ENCODE measurements around the gene S1PR4.

GRCh38 chr19:3142292-3142670, 36.3 kb upstream of the S1PR4 start:
- TF ChIP-seq MAX (IDR thresholded peaks at IDR 0.05) (no peak), EP300 (IDR thresholded peaks at IDR 0.05; ENCODE audit: borderline replicate concordance) (no peak), RAD21 (IDR thresholded peaks at IDR 0.05; ENCODE audit: low read depth) (no peak), REST (IDR thresholded peaks at IDR 0.05; ENCODE audit: low read depth) (no peak), ZBTB7A (IDR thresholded peaks at IDR 0.05; ENCODE audit: low read depth) (no peak), YY1 (IDR thresholded peaks at IDR 0.05; ENCODE audit: low read depth) (no peak), CEBPB (IDR thresholded peaks at IDR 0.05) (no peak), EGR1 (IDR thresholded peaks at IDR 0.05) (no peak), TEAD4 (IDR thresholded peaks at IDR 0.05) (no peak), TAF1 (IDR thresholded peaks at IDR 0.05; ENCODE audit: low read depth) (no peak), USF1 (IDR thresholded peaks at IDR 0.05) (no peak)

All from Ishikawa (cell line).